HL-60/S4 treated with retinoic acid at 250 ng/mL for 4 days and 3 days (cell line): ENCODE measurements around the gene TTR.

Experiments used
- in situ Hi-C: fragments of 300-500 bp; cut with MboI; formaldehyde crosslinking; loops from 2 replicates; pipeline ENCODE4 v1.7.0; 2022; ENCODE audit warnings: low sequenced_read_pairs

TTR gene

GRCh38 chr18:31611511-31611910, 19.8 kb downstream of the TTR start:
- in situ Hi-C loops = no loop called here

DNA sequence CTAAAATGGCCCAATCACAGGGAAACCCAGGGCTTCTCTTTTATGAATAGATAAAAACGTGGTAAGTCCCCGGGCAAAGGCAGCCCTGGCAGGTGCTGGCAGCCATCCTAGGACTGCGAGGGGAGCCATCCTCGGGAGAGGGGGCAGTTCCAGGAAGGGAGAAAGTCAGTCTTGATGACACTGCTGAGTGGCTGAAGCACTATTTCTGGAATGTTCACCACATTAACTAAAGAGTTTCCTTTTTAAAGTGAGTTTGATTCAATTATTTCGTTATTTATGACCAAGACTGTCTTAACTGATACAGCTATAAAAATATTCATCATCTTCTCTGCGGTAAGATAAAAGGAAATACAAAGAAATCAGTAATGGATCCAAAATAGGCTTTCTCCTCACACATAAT, 20.4 kb downstream of the TTR start:
- in situ Hi-C loops = no loop called here

- in situ Hi-C loops = no loop called here
These were observed 22.4 kb downstream of the TTR start for GRCh38 chr18:31614044-31614443.

DNA sequence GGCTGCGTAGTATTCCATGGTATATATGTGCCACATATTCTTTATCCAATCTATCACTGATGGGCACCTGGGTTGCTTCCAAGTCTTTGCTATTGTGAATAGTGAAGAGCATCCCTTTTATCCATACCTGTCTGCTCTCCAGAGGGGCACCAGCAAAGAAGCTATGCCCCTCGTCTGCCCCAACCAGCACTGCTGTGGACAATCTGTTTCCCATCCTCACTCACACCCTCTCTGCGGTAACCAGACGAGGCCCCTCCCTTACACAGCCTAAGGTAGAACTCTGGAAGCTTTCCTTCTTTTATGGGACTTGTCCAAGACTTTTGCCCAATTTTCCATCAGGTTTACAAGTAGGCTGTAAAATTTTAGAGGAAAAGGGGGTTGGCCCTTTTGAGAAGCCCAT, 24.9 kb downstream of the TTR start:
- in situ Hi-C loops = no loop called here

DNA sequence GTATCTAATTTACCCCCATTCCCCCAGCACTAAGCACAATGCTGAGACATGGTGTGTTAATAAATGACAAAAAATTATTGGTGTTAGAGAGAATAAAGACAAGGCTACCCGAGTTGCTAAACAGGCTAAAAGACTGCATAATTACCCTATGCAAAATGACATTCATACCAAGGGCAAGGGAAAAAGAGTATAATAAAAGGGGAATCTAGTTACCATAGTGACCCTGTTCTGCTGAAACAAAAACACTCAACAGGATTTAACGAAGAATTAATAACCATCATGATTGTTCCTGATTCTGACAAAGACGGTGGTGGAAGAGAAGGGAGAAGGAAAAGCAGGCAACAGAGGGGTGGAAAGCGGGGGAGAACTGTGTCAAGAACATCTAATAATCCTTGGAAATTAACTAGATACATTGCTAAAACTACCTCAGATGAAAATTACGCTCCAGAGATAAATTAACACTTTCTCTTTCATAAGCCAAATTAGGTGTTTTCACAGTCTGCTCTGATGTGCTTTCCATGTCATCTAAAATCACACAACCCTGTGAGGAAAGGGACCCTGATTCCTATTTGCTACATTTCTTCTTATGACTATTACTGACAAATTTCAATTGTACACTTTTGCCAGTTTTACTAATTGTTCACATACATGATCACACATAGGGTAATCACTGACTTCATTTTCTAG, 25.5 kb downstream of the TTR start:
- in situ Hi-C loops = no loop called here

DNA sequence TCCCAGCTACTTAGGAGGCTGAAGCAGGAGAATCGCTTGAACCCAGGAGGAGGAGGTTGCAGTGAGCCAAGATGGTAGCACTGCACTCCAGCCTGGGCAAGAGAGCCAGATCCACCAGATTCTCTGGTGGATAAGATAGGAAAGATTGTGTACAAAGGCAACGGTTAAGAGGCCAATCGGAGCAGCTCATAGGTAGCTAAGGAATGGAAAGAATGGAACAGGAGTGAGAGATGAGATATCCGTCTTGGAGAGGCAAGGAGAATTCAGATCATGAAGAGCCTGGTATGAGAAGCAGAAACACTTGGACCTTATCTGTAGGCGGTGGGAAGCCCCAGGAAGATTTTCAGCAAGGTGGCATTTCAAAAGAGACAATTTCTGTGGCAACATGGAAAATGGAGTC, 27.1 kb downstream of the TTR start:
- in situ Hi-C loops = no loop called here

DNA sequence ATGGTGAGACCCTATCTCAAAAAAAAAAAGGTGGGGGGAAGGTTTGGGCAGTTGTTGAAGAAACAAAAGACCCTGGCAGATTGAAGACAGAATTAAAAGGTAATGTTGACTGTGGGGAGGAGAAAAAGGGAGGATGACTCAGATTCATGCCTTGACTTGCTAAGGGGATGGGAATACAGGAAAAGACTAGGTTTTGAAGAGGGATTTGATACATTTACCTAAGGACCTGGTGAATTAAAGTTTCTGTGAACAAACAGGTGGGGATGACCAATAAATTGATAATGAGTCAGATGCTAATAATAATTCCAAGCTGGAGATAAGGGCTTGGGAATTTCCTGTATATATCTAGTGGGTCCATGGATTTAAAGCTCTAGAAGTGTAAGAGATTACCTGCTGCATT, 27.6 kb downstream of the TTR start:
- in situ Hi-C loops = no loop called here

- in situ Hi-C loops = no loop called here
These were observed 33.4 kb downstream of the TTR start for GRCh38 chr18:31624892-31625640.

GRCh38 chr18:31626409-31626808, 34.7 kb downstream of the TTR start:
- in situ Hi-C loops = no loop called here

GRCh38 chr18:31630549-31630948, 38.9 kb downstream of the TTR start:
- in situ Hi-C loops = no loop called here

DNA sequence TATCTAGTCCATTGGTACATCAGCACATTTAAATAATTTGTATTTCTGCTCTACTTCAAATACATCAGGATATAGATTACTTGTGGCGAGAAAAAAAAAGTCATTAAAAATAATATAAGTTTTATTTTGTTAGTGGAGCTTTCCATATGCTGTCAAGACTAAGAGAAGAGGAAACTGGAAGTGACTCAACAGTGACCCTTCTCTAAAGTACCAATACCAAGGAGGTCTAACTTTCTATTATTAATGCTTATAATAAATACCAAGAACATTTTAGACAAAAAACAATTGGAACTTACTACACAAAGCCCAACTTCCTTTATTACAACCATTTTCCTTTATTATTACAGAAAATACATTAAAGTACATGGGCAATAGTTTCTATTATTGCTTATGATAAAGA, 39.8 kb downstream of the TTR start:
- in situ Hi-C loops = no loop called here

DNA sequence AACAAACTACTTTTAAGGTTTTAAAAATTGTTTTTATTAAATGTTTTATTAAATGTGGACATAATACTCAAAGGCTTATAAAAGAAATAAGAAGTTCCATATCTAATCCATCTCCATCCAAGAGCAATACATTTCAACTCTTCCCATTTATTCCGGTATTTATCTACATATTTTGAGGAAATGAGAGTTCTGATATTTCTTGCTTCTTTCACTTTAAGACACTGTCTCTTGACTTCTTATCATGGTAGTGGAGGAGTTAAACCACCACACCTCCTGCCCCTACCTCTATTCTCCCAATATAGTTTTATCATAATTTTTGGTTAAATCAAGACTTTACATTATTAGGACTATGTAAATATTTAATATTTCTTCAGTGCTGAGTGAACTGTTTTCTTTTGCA, 40.7 kb downstream of the TTR start:
- in situ Hi-C loops = no loop called here

- in situ Hi-C loops = no loop called here
These were observed 42.0 kb downstream of the TTR start for GRCh38 chr18:31633392-31634330.

DNA sequence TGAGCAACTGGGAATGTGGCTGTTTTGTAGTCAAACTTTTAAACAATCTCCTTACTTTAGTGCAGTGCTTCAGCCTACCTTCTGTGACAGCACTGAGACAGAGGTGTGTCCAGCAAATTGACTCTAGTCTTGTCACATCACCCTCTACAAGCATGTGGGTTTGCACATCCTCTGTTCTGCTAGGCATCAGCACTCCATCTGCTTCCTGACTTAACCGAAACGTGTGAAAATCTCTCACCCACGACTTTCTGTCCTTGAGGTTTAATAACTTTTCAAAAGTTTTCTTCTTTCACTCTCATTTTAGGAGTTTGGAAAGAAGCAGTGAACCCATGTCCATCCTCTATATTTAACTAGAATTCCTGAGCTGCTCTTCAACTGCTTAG, 42.6 kb downstream of the TTR start:
- in situ Hi-C loops = no loop called here

DNA sequence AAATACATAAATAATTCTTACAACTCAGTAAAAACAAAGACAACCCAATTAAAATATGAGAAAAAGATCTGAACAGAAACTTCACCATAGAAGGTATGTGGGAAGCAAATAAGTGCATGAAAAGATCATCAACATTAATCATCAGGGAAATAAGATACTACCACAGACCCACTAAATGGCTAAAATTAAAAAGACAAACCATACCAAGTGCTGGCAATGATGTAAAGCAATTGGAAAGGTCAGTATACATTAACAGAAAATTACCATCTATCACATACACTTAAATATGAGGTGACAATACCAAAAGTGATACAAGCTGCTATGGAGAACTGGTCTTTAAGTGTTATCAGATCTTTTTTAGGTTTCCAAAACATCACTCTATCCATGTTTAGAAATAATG, 44.7 kb downstream of the TTR start:
- in situ Hi-C loops = no loop called here

- in situ Hi-C loops = no loop called here
These were observed 45.8 kb downstream of the TTR start for GRCh38 chr18:31637445-31637844.

DNA sequence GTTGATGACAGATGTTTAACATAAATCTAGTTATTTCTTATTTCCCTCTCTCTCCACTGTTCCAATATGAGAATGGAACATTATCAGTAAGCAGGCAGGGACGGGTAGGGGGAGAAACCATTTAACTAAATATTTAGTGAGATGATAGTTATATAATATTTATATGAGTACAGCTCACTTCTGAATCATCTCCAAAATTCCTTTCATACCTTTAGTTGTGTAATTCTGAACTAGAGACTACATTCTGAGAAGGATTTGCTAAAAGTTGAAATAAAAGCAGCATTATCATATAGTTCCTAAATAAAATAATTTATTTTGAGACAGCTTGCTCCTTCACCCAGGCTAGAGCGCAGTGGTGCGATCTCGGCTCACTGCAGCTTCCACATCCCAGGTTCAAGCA, 51.3 kb downstream of the TTR start:
- in situ Hi-C loops = no loop called here

DNA sequence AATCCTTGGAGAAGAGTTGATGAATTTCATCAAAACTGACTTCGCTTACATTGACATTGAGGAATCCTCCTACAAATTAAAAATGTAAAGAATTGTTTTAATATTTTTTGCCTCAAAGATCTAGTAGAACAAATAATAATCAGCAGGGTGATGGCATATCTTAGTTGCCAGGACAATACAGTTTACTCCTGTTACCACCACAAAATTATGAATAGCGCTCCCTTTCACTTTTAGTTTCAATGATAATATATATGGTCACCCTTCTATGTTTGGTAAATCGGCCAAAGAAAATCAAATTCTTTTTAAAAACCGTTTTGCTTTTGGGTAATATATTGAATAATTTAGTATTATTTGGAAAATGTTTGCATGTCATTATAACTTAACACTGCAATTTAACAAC, 53.7 kb downstream of the TTR start:
- in situ Hi-C loops = no loop called here

DNA sequence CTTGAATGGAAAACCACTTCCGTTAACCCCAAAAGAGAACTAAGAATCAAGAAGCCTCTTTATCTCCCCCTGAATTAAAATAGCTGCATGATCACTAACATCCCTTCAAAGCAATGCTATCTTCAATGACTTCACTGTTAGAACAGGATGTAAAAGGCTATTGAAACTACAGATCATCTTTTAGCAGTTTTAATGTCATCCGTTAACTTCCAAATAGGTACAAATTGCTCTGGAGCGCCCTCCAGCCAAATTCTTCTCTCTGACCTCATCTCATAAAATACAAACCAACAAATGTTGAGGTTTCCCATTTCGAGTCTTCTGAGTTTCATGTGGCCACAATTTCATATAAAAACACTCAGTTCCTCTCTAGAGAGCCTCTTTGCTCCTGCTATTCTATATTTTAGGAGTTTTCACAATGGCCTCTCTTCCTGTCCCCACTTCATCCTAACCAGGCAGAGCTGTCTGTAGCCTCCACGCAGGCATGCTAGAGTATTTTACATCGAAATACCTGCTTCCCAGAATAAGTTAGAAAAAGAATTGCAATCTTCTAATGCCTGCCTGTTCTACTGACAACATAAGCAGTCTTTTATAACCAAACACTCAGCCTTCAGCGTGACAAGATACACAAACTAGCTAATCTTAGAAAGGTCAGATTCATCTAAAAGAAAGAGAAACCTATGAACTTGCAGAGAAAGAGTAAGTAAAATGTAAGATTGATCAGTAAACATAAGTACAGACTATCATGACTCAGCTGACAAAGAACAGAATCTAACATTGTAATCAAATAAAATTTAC, 54.9 kb downstream of the TTR start:
- in situ Hi-C loops = no loop called here

GRCh38 chr18:31647127-31647753, 55.6 kb downstream of the TTR start:
- in situ Hi-C loops = no loop called here
